K562 (cell line): ENCODE data around the gene SH3PXD2B. TPM values are rescaled to one million over a fixed set of nuclear protein-coding genes. Genes with fewer than 3 reads are reported as not detected.
A peak's percentile ranks its signal among the peaks of the same experiment; 100 is the strongest.

Experiments used
- C11orf30 ChIP-seq: fragments of 450-650 bp; IDR thresholded peaks from 2 replicates; pipeline ENCODE4 v1.6.1; 2016; ENCODE audit warnings: low read depth, mild to moderate bottlenecking
- EP300 ChIP-seq: IDR thresholded peaks from 2 replicates; pipeline ENCODE4 v1.6.1; 2012; ENCODE audit warnings: low read length, improper control_type of control experiment
- FIP1L1 ChIP-seq: fragments of 200-400 bp; formaldehyde crosslinking; IDR thresholded peaks from 2 replicates; pipeline ENCODE4 v1.6.1; 2018; ENCODE audit warnings: mild to moderate bottlenecking, low read depth, low read length; ENCODE audit not compliant: poor library complexity, severe bottlenecking
- FOXJ3 ChIP-seq: sonication (generic); formaldehyde crosslinking; IDR thresholded peaks from 2 replicates; pipeline ENCODE4 v1.4.0; 2020; ENCODE audit warnings: mild to moderate bottlenecking, missing genetic modification reagents
- GABPA ChIP-seq: fragments of 200-800 bp; sonication (Bioruptor generic); conservative IDR thresholded peaks from 2 replicates; pipeline ENCODE4 v1.6.1; 2016; ENCODE audit warnings: low read depth, missing genetic modification characterization, missing compliant biosample characterization
- HIVEP1 ChIP-seq: fragments of 250-450 bp; sonication (Bioruptor Pico); IDR thresholded peaks from 2 replicates; pipeline ENCODE4 v1.4.0; 2020; ENCODE audit warnings: mild to moderate bottlenecking
- IRF9 ChIP-seq: fragments of 450-650 bp; IDR thresholded peaks from 2 replicates; pipeline ENCODE4 v1.6.1; 2016; ENCODE audit warnings: missing biosample characterization, missing genetic modification characterization
- KLF6 ChIP-seq: fragments of 250-450 bp; sonication (Bioruptor Pico); IDR thresholded peaks from 2 replicates; pipeline ENCODE4 v1.4.0; 2020; ENCODE audit warnings: mild to moderate bottlenecking, moderate library complexity, borderline replicate concordance
- NEUROD1 ChIP-seq: fragments of 150-350 bp; IDR thresholded peaks from 2 replicates; pipeline ENCODE4 v1.6.1; 2014; ENCODE audit warnings: borderline replicate concordance, low read length, low read depth; ENCODE audit not compliant: partially characterized antibody
- NFE2L1 ChIP-seq: fragments of 450-650 bp; IDR thresholded peaks from 2 replicates; pipeline ENCODE4 v1.6.1; 2016; ENCODE audit warnings: missing genetic modification characterization, low read depth, mild to moderate bottlenecking, missing compliant biosample characterization, moderate library complexity, borderline replicate concordance
- NRF1 ChIP-seq, 2 experiments: fragments of 450-650 bp; IDR thresholded peaks in 1 of 2; conservative IDR thresholded peaks in 1 of 2; 2 replicates each; pipeline ENCODE4 v1.6.1; 2014; ENCODE audit warnings: mild to moderate bottlenecking in 2 of 2
- PATZ1 ChIP-seq: fragments of 250-450 bp; sonication (Bioruptor Pico); IDR thresholded peaks from 2 replicates; pipeline ENCODE4 v1.5.0; 2020; ENCODE audit warnings: mild to moderate bottlenecking, borderline replicate concordance
- RUNX1 ChIP-seq: sonication (generic); IDR thresholded peaks from 2 replicates; pipeline ENCODE4 v1.6.1; 2016; ENCODE audit warnings: antibody characterized with exemption, low read depth
- SPI1 ChIP-seq: IDR thresholded peaks from 2 replicates; pipeline ENCODE4 v1.6.1; 2011; ENCODE audit warnings: low read depth, low read length, control low read depth, borderline replicate concordance
- TEAD4 ChIP-seq, 2 experiments: sonication (generic) in 1 of 2; formaldehyde crosslinking in 1 of 2; IDR thresholded peaks; 2 replicates each; pipeline versions ENCODE4 v1.6.1 to v1.8.0; 2012 to 2022; ENCODE audit warnings: borderline replicate concordance in 1 of 2, inconsistent platforms in 1 of 2, low read length in 1 of 2, mild to moderate bottlenecking in 1 of 2, missing genetic modification reagents in 1 of 2
- THAP7 ChIP-seq: fragments of 250-450 bp; sonication (Bioruptor Pico); IDR thresholded peaks from 2 replicates; pipeline ENCODE4 v1.5.0; 2021
- TRIM28 ChIP-seq: fragments of 450-650 bp; IDR thresholded peaks from 2 replicates; pipeline ENCODE4 v1.6.1; 2017
- TSC22D4 ChIP-seq: fragments of 450-650 bp; IDR thresholded peaks from 2 replicates; pipeline ENCODE4 v1.6.1; 2016; ENCODE audit warnings: missing genetic modification characterization, missing biosample characterization, control low read depth
- WHSC1 ChIP-seq: IDR thresholded peaks from one replicate; pipeline ENCODE4 v1.6.1; 2012; ENCODE audit warnings: low read length, control low read depth, inconsistent platforms
- ZBTB12 ChIP-seq: fragments of 250-450 bp; sonication (Bioruptor Pico); IDR thresholded peaks from 2 replicates; pipeline ENCODE4 v1.4.0; 2020
- ZBTB9 ChIP-seq: fragments of 450-650 bp; formaldehyde crosslinking; IDR thresholded peaks from 2 replicates; pipeline ENCODE4 v1.4.0; 2020; ENCODE audit warnings: mild to moderate bottlenecking, moderate library complexity
- ZC3H8 ChIP-seq: fragments of 450-650 bp; IDR thresholded peaks from 2 replicates; pipeline ENCODE4 v1.6.1; 2017
- ZNF224 ChIP-seq: sonication (generic); formaldehyde crosslinking; IDR thresholded peaks from 2 replicates; pipeline ENCODE4 v1.8.0; 2022; ENCODE audit warnings: mild to moderate bottlenecking, missing genetic modification reagents
- polyA plus RNA-seq, 8 experiments: library from polyadenylated mRNA; depleted of rRNA in 4 of 8; stranded (reverse) in 5 of 8; unstranded in 3 of 8; fragments of >200 nt; fragmentation: Nextera tagmentation in 2 of 8; fragmentation: Illumina TruSeq in 1 of 8; extraction: Ambion mirVana in 2 of 8; extraction: Trizol in 1 of 8; gene quantifications; 2 replicates each; pipeline versions ENCODE4 v1.2.1 to v1.2.3, GENCODE V29; 2011 to 2014; ENCODE audit warnings: inconsistent platforms in 1 of 8, missing spikeins in 1 of 8
- total RNA-seq, 7 experiments: library from RNA; depleted of rRNA in 6 of 7; stranded (reverse); fragments of >200 nt in 6 of 7; fragmentation: Illumina TruSeq in 2 of 7; extraction: Trizol in 2 of 7; gene quantifications; 2 replicates each; pipeline versions ENCODE4 v1.2.1 to v1.2.3, GENCODE V29; 2011 to 2021; ENCODE audit warnings: low replicate concordance in 1 of 7

SH3PXD2B gene
- total and polyA plus RNA-seq, 9 of the 15 experiments (the other 6 are each of a cell fraction or from before 2014, with no cell fraction given) = 0.04 to 0.66 (median 0.19) TPM

GRCh38 chr5:172361566-172362238 is 92.6 kb downstream of the SH3PXD2B start (continued):
- TF ChIP-seq ZBTB12 (CRISPR knock-in tag) (no peak), SPI1 (no peak), NRF1 (conservative IDR thresholded peaks at IDR 0.05 in 1 of 2, IDR thresholded peaks at IDR 0.05 in 1 of 2) (no peak), ZNF224 (CRISPR knock-in tag) (no peak), HIVEP1 (CRISPR knock-in tag) (no peak), KLF6 (no peak), TRIM28 (no peak), FIP1L1 (no peak), NEUROD1 (no peak), WHSC1 (no peak), PATZ1 (CRISPR knock-in tag) (no peak), GABPA (tag) (peak; percentile 33; the same call in 1 of the 2 replicates), ZBTB9 (CRISPR knock-in tag) (no peak), EP300 (no peak), THAP7 (no peak), TEAD4 (IDR thresholded peaks at IDR 0.05; ENCODE audit: low read length) (no peak), TEAD4 (CRISPR knock-in tag; IDR thresholded peaks at IDR 0.05; ENCODE audit: borderline replicate concordance) (no peak), NFE2L1 (no peak), RUNX1 (no peak), ZC3H8 (no peak), C11orf30 (no peak), IRF9 (tag) (no peak), TSC22D4 (tag) (no peak), FOXJ3 (no peak)
